ENCODE results near the gene PASK. TPM values are rescaled to one million over a fixed set of nuclear protein-coding genes. Genes with fewer than 3 reads are reported as not detected.

PASK gene
- total RNA-seq, 8 experiments from 2014 or later = 1.8 to 21.1 (median 11.0) TPM

GRCh38 chr2:241071677-241072111 lies 77.6 kb downstream of the PASK start:
- 67% methylated on average over 2 of the region's 25 CpGs; no CpG with 5 or more reads in 9 of the 10 experiments for WGBS, 10 experiments
- no peak overlapping the region for H3K4me3 ChIP-seq
- H3K4me1 ChIP-seq (replicated peaks in 1 of 2) = no peaks in the 10 kb centered on the region
- H3K27ac ChIP-seq = no peak overlapping the region
- no peak for ATAC-seq (replicated peaks in 6 of 8)
- in situ Hi-C loops (cut with MboI; ENCODE audit: low pct_unique_long_range_greater_than_20kb in 2 of 9, low sequenced_read_pairs in 9 of 9, unreplicated experiment in 9 of 9) = no loop called here

GRCh38 chr2:241070811-241071676 lies 78.2 kb downstream of the PASK start:
- in situ Hi-C loops (cut with MboI; ENCODE audit: low pct_unique_long_range_greater_than_20kb in 2 of 9, low sequenced_read_pairs in 9 of 9, unreplicated experiment in 9 of 9) = no loop called here

GRCh38 chr2:241070361-241070760 lies 78.9 kb downstream of the PASK start:
- in situ Hi-C loops (cut with MboI; ENCODE audit: low pct_unique_long_range_greater_than_20kb in 2 of 9, low sequenced_read_pairs in 9 of 9, unreplicated experiment in 9 of 9) = no loop called here
- no peak for ATAC-seq (replicated peaks in 6 of 8)
- Histone ChIP-seq H3K4me3 (no peak overlapping the region), H3K4me1 (replicated peaks in 1 of 2) (no peaks in the 10 kb centered on the region), H3K27ac (no peak overlapping the region)
- WGBS, 10 experiments = 33 to 89% (median 80%) methylated on average over 1 to 11 of the region's 13 CpGs; no CpG with 5 or more reads in 5 of the 10 experiments

More at GRCh38 chr2:241070811-241071676, 78.2 kb downstream of the PASK start:
- no peak overlapping the region for H3K27ac ChIP-seq
- no peaks in the 10 kb centered on the region for H3K4me1 ChIP-seq (replicated peaks in 1 of 2)
- no peak overlapping the region for H3K4me3 ChIP-seq
- ATAC-seq (replicated peaks in 6 of 8) = no peak
- WGBS, 10 experiments = 60 to 80% (median 70%) methylated on average over 1 to 3 of the region's 31 CpGs; no CpG with 5 or more reads in 7 of the 10 experiments

GRCh38 chr2:241069821-241070281 lies 79.4 kb downstream of the PASK start:
- Histone ChIP-seq H3K4me3 (no peak overlapping the region), H3K27ac (no peak overlapping the region), H3K4me1 (replicated peaks in 1 of 2) (no peaks in the 10 kb centered on the region)
- ATAC-seq (replicated peaks in 6 of 8) = no peak
- 69 to 83% (median 82%) methylated on average over 2 to 9 of the region's 26 CpGs; no CpG with 5 or more reads in 7 of the 10 experiments for WGBS, 10 experiments
- in situ Hi-C loops (cut with MboI; ENCODE audit: low pct_unique_long_range_greater_than_20kb in 2 of 9, low sequenced_read_pairs in 9 of 9, unreplicated experiment in 9 of 9) = no loop called here

GRCh38 chr2:241068942-241069810 lies 80.1 kb downstream of the PASK start:
- no peak for ATAC-seq (replicated peaks in 6 of 8)
- WGBS, 10 experiments = 90 to 100% (median 94%) methylated on average over 1 to 5 of the region's 28 CpGs; no CpG with 5 or more reads in 6 of the 10 experiments
- Histone ChIP-seq H3K27ac (no peak overlapping the region), H3K4me3 (no peak overlapping the region), H3K4me1 (replicated peaks in 1 of 2) (no peaks in the 10 kb centered on the region)
- in situ Hi-C loops (cut with MboI; ENCODE audit: low pct_unique_long_range_greater_than_20kb in 2 of 9, low sequenced_read_pairs in 9 of 9, unreplicated experiment in 9 of 9) = no loop called here

- in situ Hi-C loops (cut with MboI; ENCODE audit: low pct_unique_long_range_greater_than_20kb in 2 of 9, low sequenced_read_pairs in 9 of 9, unreplicated experiment in 9 of 9) = no loop called here
- no peak overlapping the region for H3K4me3 ChIP-seq
- H3K27ac ChIP-seq = no peak overlapping the region
- no peaks in the 10 kb centered on the region for H3K4me1 ChIP-seq (replicated peaks in 1 of 2)
- 39 to 100% (median 91%) methylated on average over 1 to 6 of the region's 25 CpGs; no CpG with 5 or more reads in 5 of the 10 experiments for WGBS, 10 experiments
- ATAC-seq (replicated peaks in 6 of 8) = no peak
Observed at GRCh38 chr2:241068136-241068941, 80.9 kb downstream of the PASK start.

- in situ Hi-C loops (cut with MboI; ENCODE audit: low pct_unique_long_range_greater_than_20kb in 2 of 9, low sequenced_read_pairs in 9 of 9, unreplicated experiment in 9 of 9) = no loop called here
- no peak for ATAC-seq (replicated peaks in 6 of 8)
- no peaks in the 10 kb centered on the region for H3K4me1 ChIP-seq (replicated peaks in 1 of 2)
- H3K4me3 ChIP-seq = no peak overlapping the region
- 76 to 100% (median 100%) methylated on average over 2 to 4 of the region's 21 CpGs; no CpG with 5 or more reads in 7 of the 10 experiments for WGBS, 10 experiments
- H3K27ac ChIP-seq = no peak overlapping the region
Observed at GRCh38 chr2:241067501-241068135, 81.7 kb downstream of the PASK start.

- ATAC-seq (replicated peaks in 6 of 8) = peak in 2 of 8 experiments; percentile 42 to 45
- in situ Hi-C loops (cut with MboI; ENCODE audit: low pct_unique_long_range_greater_than_20kb in 2 of 9, low sequenced_read_pairs in 9 of 9, unreplicated experiment in 9 of 9) = no loop called here
Observed at GRCh38 chr2:241066893-241067341, 82.4 kb downstream of the PASK start.

GRCh38 chr2:241066171-241066892 lies 82.9 kb downstream of the PASK start:
- Histone ChIP-seq H3K4me1 (replicated peaks in 1 of 2) (no peaks in the 10 kb centered on the region), H3K4me3 (no peak overlapping the region), H3K27ac (no peak overlapping the region)
- no peak for ATAC-seq (replicated peaks in 6 of 8)
- in situ Hi-C loops (cut with MboI; ENCODE audit: low pct_unique_long_range_greater_than_20kb in 2 of 9, low sequenced_read_pairs in 9 of 9, unreplicated experiment in 9 of 9) = no loop called here
- 77 to 100% (median 78%) methylated on average over 1 to 8 of the region's 21 CpGs; no CpG with 5 or more reads in 7 of the 10 experiments for WGBS, 10 experiments

More at GRCh38 chr2:241066893-241067341, 82.4 kb downstream of the PASK start:
- no peaks in the 10 kb centered on the region for H3K4me1 ChIP-seq (replicated peaks in 1 of 2)
- 29 to 100% (median 89%) methylated on average over 1 to 7 of the region's 15 CpGs; no CpG with 5 or more reads in 6 of the 10 experiments for WGBS, 10 experiments
- no peak overlapping the region for H3K4me3 ChIP-seq
- H3K27ac ChIP-seq = no peak overlapping the region

- H3K27ac ChIP-seq = no peak overlapping the region
- H3K4me1 ChIP-seq (replicated peaks in 1 of 2) = no peaks in the 10 kb centered on the region
- H3K4me3 ChIP-seq = no peak overlapping the region
- WGBS, 10 experiments = 40 to 100% (median 83%) methylated on average over 1 to 2 of the region's 27 CpGs; no CpG with 5 or more reads in 7 of the 10 experiments
- in situ Hi-C loops (cut with MboI; ENCODE audit: low pct_unique_long_range_greater_than_20kb in 2 of 9, low sequenced_read_pairs in 9 of 9, unreplicated experiment in 9 of 9) = no loop called here
- peak in 2 of 8 experiments; percentile 18 to 34 for ATAC-seq (replicated peaks in 6 of 8)
Observed at GRCh38 chr2:241065355-241065803, 83.9 kb downstream of the PASK start.

GRCh38 chr2:241064802-241065354 lies 84.4 kb downstream of the PASK start:
- no peaks in the 10 kb centered on the region for H3K4me1 ChIP-seq (replicated peaks in 1 of 2)
- 71 to 100% (median 75%) methylated on average over 2 to 5 of the region's 23 CpGs; no CpG with 5 or more reads in 6 of the 10 experiments for WGBS, 10 experiments
- no peak overlapping the region for H3K4me3 ChIP-seq
- ATAC-seq (replicated peaks in 6 of 8) = no peak
- H3K27ac ChIP-seq = no peak overlapping the region
- in situ Hi-C loops (cut with MboI; ENCODE audit: low pct_unique_long_range_greater_than_20kb in 2 of 9, low sequenced_read_pairs in 9 of 9, unreplicated experiment in 9 of 9) = no loop called here

Measured in motor neuron (in vitro differentiated cells).